H1 (cell line): ENCODE results near the gene TBC1D24. TPM values are rescaled to one million over a fixed set of nuclear protein-coding genes. Genes with fewer than 3 reads are reported as not detected.

Source experiments
- CTCF ChIA-PET: fragments of 300-600 bp; sonication (Branson Sonifier 250); formaldehyde crosslinking; loops from one replicate; lab custom pipeline; 2021; ENCODE audit not compliant: partially characterized antibody; lab: Charles Lee
- POLR2A ChIA-PET: fragments of 300-600 bp; sonication (Branson Sonifier 250); formaldehyde crosslinking; loops from one replicate; lab custom pipeline; 2021; ENCODE audit warnings: inconsistent platforms; ENCODE audit not compliant: partially characterized antibody; lab: Charles Lee
- DNase-seq, 2 experiments: peaks; one replicate each; pipeline versions ENCODE4 v3.0.0 to v3.0.0-alpha.2; 2010 to 2022; ENCODE audit warnings: low spot score in 2 of 2, low read depth in 1 of 2, mixed read lengths in 1 of 2
- FAIRE-seq: peaks from 2 replicates; lab custom pipeline; 2011; peaks lifted over from hg19 to GRCh38; lab: Jason Lieb, UNC
- H2AFZ ChIP-seq: 2 replicates; pipeline ENCODE4 v1.8.1; 2012; ENCODE audit warnings: low read length, inconsistent platforms
- H2AK5ac ChIP-seq: 2 replicates; pipeline ENCODE4 v1.6.1; 2013; ENCODE audit warnings: low read depth, low read length
- H2BK120ac ChIP-seq: replicated peaks from 2 replicates; pipeline ENCODE3; 2013; ENCODE audit warnings: low read depth, low read length, inconsistent platforms
- H2BK12ac ChIP-seq: 2 replicates; pipeline ENCODE4 v1.6.1; 2013; ENCODE audit warnings: low read depth, low read length
- H2BK15ac ChIP-seq: 2 replicates; pipeline ENCODE4 v1.6.1; 2013; ENCODE audit warnings: low read length
- H2BK20ac ChIP-seq: 2 replicates; pipeline ENCODE4 v1.6.1; 2013; ENCODE audit warnings: low read length
- H2BK5ac ChIP-seq: 2 replicates; pipeline ENCODE4 v1.6.1; 2013; ENCODE audit warnings: low read depth, low read length
- H3K14ac ChIP-seq: 2 replicates; pipeline ENCODE4 v1.6.1; 2013; ENCODE audit warnings: inconsistent platforms; ENCODE audit not compliant: insufficient read length
- H3K18ac ChIP-seq: 2 replicates; pipeline ENCODE4 v1.6.1; 2013; ENCODE audit warnings: low read length; ENCODE audit errors: extremely low read depth
- H3K23ac ChIP-seq: 2 replicates; pipeline ENCODE4 v1.6.1; 2013; ENCODE audit warnings: inconsistent platforms; ENCODE audit not compliant: insufficient read length
- H3K23me2 ChIP-seq: 2 replicates; pipeline ENCODE4 v1.6.1; 2013; ENCODE audit warnings: low read depth, low read length
- H3K27ac ChIP-seq: 2 replicates; pipeline ENCODE4 v1.6.1; 2011; ENCODE audit warnings: low read depth, low read length, inconsistent platforms
- H3K27me3 ChIP-seq, 4 experiments: replicated peaks in 1 of 4; 1 replicate in 1 of 4; 2 replicates in 3 of 4; pipeline versions ENCODE4 v1.6.1 to v1.8.1; 2011 to 2013; ENCODE audit warnings: low read length in 3 of 4, mild to moderate bottlenecking in 3 of 4, inconsistent platforms in 2 of 4, mixed read lengths in 2 of 4, moderate library complexity in 1 of 4; ENCODE audit not compliant: control insufficient read depth in 3 of 4, insufficient read depth in 3 of 4; ENCODE audit errors: extremely low read depth in 1 of 4
- H3K36me3 ChIP-seq, 4 experiments: 2 replicates each; pipeline versions ENCODE4 v1.6.1 to v1.8.1; 2011 to 2013; ENCODE audit warnings: mild to moderate bottlenecking in 4 of 4, low read length in 3 of 4, moderate library complexity in 2 of 4, control low read depth in 1 of 4, inconsistent platforms in 1 of 4; ENCODE audit not compliant: insufficient read depth in 4 of 4, control insufficient read depth in 2 of 4
- H3K4ac ChIP-seq: replicated peaks from 2 replicates; pipeline ENCODE3; 2013; ENCODE audit warnings: low read length, low read depth, mixed read lengths, inconsistent platforms; ENCODE audit not compliant: insufficient read length
- H3K4me1 ChIP-seq, 4 experiments: replicated peaks in 1 of 4; 1 replicate in 1 of 4; 2 replicates in 3 of 4; pipeline versions ENCODE4 v1.6.1 to v1.8.1; 2011 to 2013; ENCODE audit warnings: low read length in 3 of 4, inconsistent platforms in 2 of 4, mixed read lengths in 1 of 4; ENCODE audit not compliant: insufficient read depth in 4 of 4, control insufficient read depth in 3 of 4
- H3K4me2 ChIP-seq, 2 experiments: 2 replicates each; pipeline versions ENCODE4 v1.6.1 to v1.8.1; 2011 to 2013; ENCODE audit warnings: low read depth in 2 of 2, low read length in 2 of 2, control low read depth in 1 of 2, inconsistent platforms in 1 of 2, mild to moderate bottlenecking in 1 of 2; ENCODE audit not compliant: insufficient read depth in 1 of 2
- H3K4me3 ChIP-seq, 4 experiments: fragments of 200-600, 300-600 bp in 1 of 4; sonication (generic), shearing (Covaris generic), sonication (Bioruptor Twin) in 1 of 4; 2 replicates each; pipeline versions ENCODE4 v1.5.1 to v1.8.1; 2011 to 2016; ENCODE audit warnings: low read length in 4 of 4, low read depth in 3 of 4, control low read depth in 2 of 4, inconsistent platforms in 2 of 4, mild to moderate bottlenecking in 2 of 4, mixed read lengths in 1 of 4, moderate library complexity in 1 of 4; ENCODE audit not compliant: insufficient read depth in 2 of 4; ENCODE audit errors: extremely low read depth in 1 of 4
- H3K56ac ChIP-seq: replicated peaks from 2 replicates; pipeline ENCODE3; 2013; ENCODE audit warnings: low read depth, mild to moderate bottlenecking, mixed read lengths, low read length, inconsistent platforms; ENCODE audit not compliant: insufficient read length
- H3K79me1 ChIP-seq: 2 replicates; pipeline ENCODE4 v1.6.1; 2013; ENCODE audit warnings: low read depth, low read length, control low read depth
- H3K79me2 ChIP-seq, 2 experiments: 2 replicates each; pipeline versions ENCODE4 v1.6.1 to v1.8.1; 2012 to 2013; ENCODE audit warnings: low read length in 2 of 2, mild to moderate bottlenecking in 2 of 2, inconsistent platforms in 1 of 2; ENCODE audit not compliant: insufficient read depth in 2 of 2, control insufficient read depth in 1 of 2
- H3K9ac ChIP-seq, 4 experiments: replicated peaks in 1 of 4; 1 replicate in 1 of 4; 2 replicates in 3 of 4; pipeline versions ENCODE4 v1.6.1 to v1.8.1; 2011 to 2013; ENCODE audit warnings: low read depth in 3 of 4, low read length in 3 of 4, control low read depth in 2 of 4, mild to moderate bottlenecking in 2 of 4, moderate library complexity in 2 of 4, inconsistent platforms in 1 of 4; ENCODE audit errors: extremely low read depth in 1 of 4
- H3K9me3 ChIP-seq, 2 experiments: 2 replicates each; pipeline versions ENCODE4 v1.6.1 to v1.8.1; 2012 to 2013; ENCODE audit warnings: mild to moderate bottlenecking in 2 of 2, moderate library complexity in 2 of 2, control low read depth in 1 of 2, inconsistent platforms in 1 of 2, low read depth in 1 of 2, low read length in 1 of 2, mixed read lengths in 1 of 2; ENCODE audit not compliant: insufficient read depth in 2 of 2
- H4K20me1 ChIP-seq, 2 experiments: replicated peaks in 1 of 2; 2 replicates each; pipeline versions ENCODE3 to v1.8.1; 2011 to 2013; ENCODE audit warnings: inconsistent platforms in 2 of 2, low read length in 2 of 2, mild to moderate bottlenecking in 1 of 2; ENCODE audit not compliant: insufficient read depth in 2 of 2, control insufficient read depth in 1 of 2
- H4K5ac ChIP-seq: 2 replicates; pipeline ENCODE4 v1.6.1; 2013; ENCODE audit warnings: low read length, low read depth, mixed read lengths, inconsistent platforms; ENCODE audit not compliant: insufficient read length
- H4K8ac ChIP-seq: 2 replicates; pipeline ENCODE4 v1.8.0; 2013; ENCODE audit warnings: mild to moderate bottlenecking, moderate library complexity, low read length, inconsistent platforms; ENCODE audit not compliant: insufficient read depth; ENCODE audit errors: extremely low read depth
- H4K91ac ChIP-seq: replicated peaks from 2 replicates; pipeline ENCODE3; 2013; ENCODE audit warnings: low read length, mixed read lengths, inconsistent platforms; ENCODE audit not compliant: insufficient read length
- CTCF ChIP-seq, 3 experiments: IDR thresholded peaks; 1 replicate in 2 of 3; 2 replicates in 1 of 3; pipeline versions ENCODE4 v1.5.1 to v1.6.1; 2011; ENCODE audit warnings: low read length in 3 of 3, mild to moderate bottlenecking in 3 of 3, inconsistent platforms in 2 of 3, low read depth in 1 of 3, moderate library complexity in 1 of 3; ENCODE audit not compliant: insufficient read depth in 1 of 3; ENCODE audit errors: control extremely low read depth in 1 of 3
- SIN3A ChIP-seq, 2 experiments: IDR thresholded peaks in 1 of 2; conservative IDR thresholded peaks in 1 of 2; 2 replicates each; pipeline ENCODE4 v1.6.1; 2011 to 2012; ENCODE audit warnings: low read length in 2 of 2, improper control_type of control experiment in 1 of 2, low read depth in 1 of 2, mild to moderate bottlenecking in 1 of 2
- WGBS, 2 experiments: shearing (Covaris generic) in 1 of 2; methylation state at CpG; one replicate each; pipeline versions ENCODE4 v1.1.6 to v1.1.7; 2013 to 2015; ENCODE audit warnings: low lambda C conversion rate in 2 of 2, mixed read lengths in 2 of 2, inconsistent platforms in 1 of 2, low coverage in 1 of 2, missing lambda C conversion rate in 1 of 2; ENCODE audit not compliant: insufficient replicate concordance in 2 of 2, insufficient coverage in 1 of 2, insufficient read length in 1 of 2; ENCODE audit errors: extremely low coverage in 1 of 2, missing lambda C conversion rate in 1 of 2; 5-methylcytosine and 5-hydroxymethylcytosine counted together
- polyA plus RNA-seq, 7 experiments: library from polyadenylated mRNA; depleted of rRNA in 3 of 7; stranded (reverse) in 5 of 7; unstranded in 2 of 7; fragments of >200 nt in 5 of 7; fragments of 200-250 nt in 2 of 7; gene quantifications; 1 replicate in 5 of 7; 2 replicates in 1 of 7; 4 replicates in 1 of 7; pipeline versions ENCODE4 v1.2.1 to v1.2.3, GENCODE V29; 2011 to 2013; ENCODE audit warnings: missing spikeins in 2 of 7, mixed read lengths in 2 of 7
- total RNA-seq: library from RNA; stranded (reverse); fragmentation: NEBNext Ultra II Directional; extraction: Animal tissue kit (Norgen Biotek cat#: 25700); gene quantifications from 2 replicates; pipeline ENCODE4 v1.2.1, GENCODE V29; 2021

The TBC1D24 gene
- total and polyA plus RNA-seq, 2 of the 8 experiments (the other 6 are each of a cell fraction or from before 2014, with no cell fraction given): 8.7 to 21.5 TPM

GRCh38 chr16:2508722-2509400 lies 33.9 kb downstream of the TBC1D24 start:
- H3K9ac ChIP-seq: no peak overlapping the region
- H4K5ac ChIP-seq: no peak overlapping the region
- no peak overlapping the region for H3K27ac ChIP-seq
- H3K14ac ChIP-seq: no peak overlapping the region
- no peak overlapping the region for H3K23ac ChIP-seq
- no peak overlapping the region for H4K91ac ChIP-seq
- no peak overlapping the region for H2AFZ ChIP-seq
- CTCF ChIA-PET: interaction anchor here (1.0 to 3.7 kb wide), 2 partner anchors 8 to 10 kb away, joined by 3 to 24 read pairs; no protein-coding TSS in a partner anchor
- H3K4me1 ChIP-seq: peaks cover 4 to 21% (median 18%) of the 10 kb centered on the region in 4 experiments
- H3K23me2 ChIP-seq: peaks cover 4% of the 10 kb centered on the region; the same call in 1 of the 2 replicates
- H3K9me3 ChIP-seq: no peaks in the 10 kb centered on the region
- POLR2A ChIA-PET: interaction anchor here (0.9 to 1.9 kb wide), 3 partner anchors 42 to 309 kb away, joined by 3 to 4 read pairs (median 3); no protein-coding TSS in a partner anchor
- H2BK120ac ChIP-seq: no peak overlapping the region
- TF ChIP-seq SIN3A (conservative IDR thresholded peaks at IDR 0.05 in 1 of 2, IDR thresholded peaks at IDR 0.05 in 1 of 2; ENCODE audit: low read depth in 1 of 2, low read length in 2 of 2): no peak
- peak in 2 of 3 experiments; percentile 25 to 28; a peak in 2 of 4 replicates for TF ChIP-seq CTCF (IDR thresholded peaks at IDR 0.05; ENCODE audit: control extremely low read depth in 1 of 3, insufficient read depth in 1 of 3, low read depth in 1 of 3, low read length in 3 of 3)
- no peak overlapping the region for H2BK12ac ChIP-seq
- H3K56ac ChIP-seq: no peak overlapping the region
- H2BK5ac ChIP-seq: no peak overlapping the region
- DNase-seq (no peak), FAIRE-seq (no peak)
- H3K27me3 ChIP-seq: peaks cover 0 to 3% (median 0%) of the 10 kb centered on the region in 4 experiments; a peak in 2 of 7 replicates
- H3K4me2 ChIP-seq: no peak overlapping the region
- H3K18ac ChIP-seq: no peak overlapping the region
- no peaks in the 10 kb centered on the region for H4K20me1 ChIP-seq
- H4K8ac ChIP-seq: no peak overlapping the region
- H3K79me1 ChIP-seq: peaks cover 2% of the 10 kb centered on the region; the same call in 1 of the 2 replicates
- no peak overlapping the region for H2BK15ac ChIP-seq
- no peaks in the 10 kb centered on the region for H3K36me3 ChIP-seq
- no peak overlapping the region for H2AK5ac ChIP-seq
- 93% methylated on average over 15 of the region's 18 CpGs; no CpG with 5 or more reads in 1 of the 2 experiments for WGBS, 2 experiments
- no peak overlapping the region for H3K4ac ChIP-seq
- H3K79me2 ChIP-seq: no peaks in the 10 kb centered on the region
- H3K4me3 ChIP-seq: no peak overlapping the region
- H2BK20ac ChIP-seq: no peak overlapping the region
